Endodermal cell (in vitro differentiated cells): ENCODE measurements around the gene STK11. TPM values are rescaled to one million over a fixed set of nuclear protein-coding genes. Genes with fewer than 3 reads are reported as not detected.
A peak's percentile ranks its signal among the peaks of the same experiment; 100 is the strongest.

Experiments
- DNase-seq: peaks from one replicate; pipeline ENCODE4 v3.0.0-alpha.2; 2017
- H3K27ac ChIP-seq: 2 replicates; pipeline ENCODE4 v1.5.1; 2013; ENCODE audit warnings: mild to moderate bottlenecking, low read depth, low read length, moderate library complexity
- H3K27me3 ChIP-seq: 2 replicates; pipeline ENCODE4 v1.6.1; 2013; ENCODE audit warnings: mild to moderate bottlenecking, low read length, moderate library complexity; ENCODE audit not compliant: insufficient read depth, control insufficient read depth, poor library complexity, severe bottlenecking
- H3K36me3 ChIP-seq: 2 replicates; pipeline ENCODE4 v1.7.0; 2013; ENCODE audit warnings: mild to moderate bottlenecking, low read length, moderate library complexity; ENCODE audit not compliant: control insufficient read depth, insufficient read depth
- H3K4me1 ChIP-seq: one replicate; pipeline ENCODE4 v1.7.0; 2013; ENCODE audit warnings: low read length; ENCODE audit not compliant: control insufficient read depth, insufficient read depth
- H3K4me3 ChIP-seq: 2 replicates; pipeline ENCODE4 v1.5.1; 2013; ENCODE audit warnings: mild to moderate bottlenecking, low read length, moderate library complexity
- H3K9ac ChIP-seq: 2 replicates; pipeline ENCODE4 v1.6.1; 2013; ENCODE audit warnings: mild to moderate bottlenecking, low read length, moderate library complexity; ENCODE audit not compliant: poor library complexity, severe bottlenecking; ENCODE audit errors: extremely low read depth
- H3K9me3 ChIP-seq: 2 replicates; pipeline ENCODE4 v1.6.1; 2013; ENCODE audit warnings: mild to moderate bottlenecking, low read length, moderate library complexity; ENCODE audit not compliant: control insufficient read depth
- H3K27ac Mint-ChIP-seq: 2 replicates; pipeline ENCODE4 v1.8.0; 2020; ENCODE audit warnings: mixed read lengths
- H3K27me3 Mint-ChIP-seq: 2 replicates; pipeline ENCODE4 v1.8.0; 2021; ENCODE audit warnings: mild to moderate bottlenecking, mixed read lengths; ENCODE audit not compliant: insufficient read depth
- H3K36me3 Mint-ChIP-seq: 2 replicates; pipeline ENCODE4 v1.8.0; 2020; ENCODE audit warnings: low read depth, mixed read lengths
- H3K4me1 Mint-ChIP-seq: 2 replicates; pipeline ENCODE4 v1.8.0; 2020; ENCODE audit warnings: mixed read lengths
- H3K4me3 Mint-ChIP-seq: 2 replicates; pipeline ENCODE4 v1.8.0; 2020; ENCODE audit warnings: mild to moderate bottlenecking, moderate library complexity, mixed read lengths
- H3K9me3 Mint-ChIP-seq: 2 replicates; pipeline ENCODE4 v1.8.0; 2020; ENCODE audit warnings: mild to moderate bottlenecking, mixed read lengths
- CTCF ChIP-seq: fragments of 200-600 bp; sonication (generic); conservative IDR thresholded peaks from 2 replicates; pipeline ENCODE4 v1.5.0; 2021; ENCODE audit warnings: antibody characterized with exemption, mild to moderate bottlenecking
- WGBS, 2 experiments: methylation state at CpG; one replicate each; pipeline versions ENCODE4 v1.1.5 to v1.1.7; 2013; ENCODE audit warnings: missing lambda C conversion rate in 2 of 2, mixed read lengths in 1 of 2; ENCODE audit not compliant: insufficient coverage in 1 of 2, insufficient read length in 1 of 2; 5-methylcytosine and 5-hydroxymethylcytosine counted together
- total RNA-seq, 2 donors: library from RNA; stranded (reverse); fragmentation: NEBNext Ultra II Directional in 1 of 2; extraction: Animal tissue kit (Norgen Biotek cat#: 25700) in 1 of 2; gene quantifications; 2 replicates in 1 of 2; 3 replicates in 1 of 2; pipeline ENCODE4 v1.2.1, GENCODE V29; 2021

STK11 gene
- total RNA-seq, 2 donors from 2014 or later: 78.8 to 81.4 TPM

- 5 to 12% methylated on average over 26 to 80 of the region's 84 CpGs for WGBS, 2 experiments
- peak overlapping the region; percentile 85 for H3K27ac Mint-ChIP-seq
These were observed 34.5 kb downstream of the STK11 start for GRCh38 chr19:1239796-1240737.

GRCh38 chr19:1240925-1241324 is 35.3 kb downstream of the STK11 start:
- H3K4me3 ChIP-seq: peak overlapping the region; percentile 78
- no peaks in the 10 kb centered on the region for H3K27me3 Mint-ChIP-seq
- peaks cover 5% of the 10 kb centered on the region for H3K4me1 ChIP-seq
- H3K9me3 Mint-ChIP-seq: no peaks in the 10 kb centered on the region
- H3K9ac ChIP-seq: peak overlapping the region; percentile 59
- no peaks in the 10 kb centered on the region for H3K27me3 ChIP-seq
- 83 to 84% methylated on average over 15 of the region's 15 CpGs for WGBS, 2 experiments
- H3K36me3 ChIP-seq: no peaks in the 10 kb centered on the region
- DNase-seq: peak; percentile 61
- H3K27ac Mint-ChIP-seq: peak overlapping the region; percentile 96
- H3K4me1 Mint-ChIP-seq: peaks cover 11% of the 10 kb centered on the region
- peak overlapping the region; percentile 76 for H3K4me3 Mint-ChIP-seq
- H3K36me3 Mint-ChIP-seq: peaks cover 2% of the 10 kb centered on the region
- TF ChIP-seq CTCF: no peak
- H3K27ac ChIP-seq: no peak overlapping the region
- no peaks in the 10 kb centered on the region for H3K9me3 ChIP-seq

More at GRCh38 chr19:1239796-1240737, 34.5 kb downstream of the STK11 start:
- Histone ChIP-seq H3K9me3 (no peaks in the 10 kb centered on the region), H3K9ac (peak overlapping the region; percentile 34), H3K27ac (no peak overlapping the region), H3K4me3 (peak overlapping the region; percentile 67), H3K36me3 (peaks cover 3% of the 10 kb centered on the region), H3K27me3 (no peaks in the 10 kb centered on the region), H3K4me1 (peaks cover 5% of the 10 kb centered on the region)
- Mint-ChIP-seq H3K9me3 (no peaks in the 10 kb centered on the region), H3K4me3 (peak overlapping the region; percentile 76), H3K4me1 (peaks cover 11% of the 10 kb centered on the region), H3K27me3 (no peaks in the 10 kb centered on the region), H3K36me3 (peaks cover 2% of the 10 kb centered on the region)
- TF ChIP-seq CTCF: peak; percentile 97
- peak; percentile 94 for DNase-seq

- no peak for TF ChIP-seq CTCF
- H3K36me3 Mint-ChIP-seq: peaks cover 2% of the 10 kb centered on the region
- Histone ChIP-seq H3K4me1 (peaks cover 5% of the 10 kb centered on the region), H3K36me3 (no peaks in the 10 kb centered on the region), H3K9ac (peak within 1 kb of the TSS; percentile 59), H3K27me3 (no peaks in the 10 kb centered on the region), H3K4me3 (peak within 1 kb of the TSS; percentile 78), H3K9me3 (no peaks in the 10 kb centered on the region), H3K27ac (no peak within 1 kb of the TSS)
- no peaks in the 10 kb centered on the region for H3K27me3 Mint-ChIP-seq
- WGBS, 2 experiments: 1 to 5% methylated on average over 18 to 79 of the region's 79 CpGs
- no peaks in the 10 kb centered on the region for H3K9me3 Mint-ChIP-seq
- peak; percentile 97 for DNase-seq
- peak within 1 kb of the TSS; percentile 96 for H3K27ac Mint-ChIP-seq
- H3K4me3 Mint-ChIP-seq: peak within 1 kb of the TSS; percentile 76
- H3K4me1 Mint-ChIP-seq: peaks cover 11% of the 10 kb centered on the region
These were observed 36.0 kb downstream of the STK11 start, which contains the start of gene ATP5F1D for GRCh38 chr19:1241417-1242095. TSS of gene ATP5F1D (plus strand) at chr19:1241751. CDS start at chr19:1241851, 100 bp downstream.
